HFF-Myc (cell line): ENCODE results near the gene MAGOH.
"Not testable (repeated sequence)": the region's sequence is repeated elsewhere in the genome, so short reads cannot be mapped to it uniquely, and the experiment has no call there.

Experiments
- DNase-seq: peaks from one replicate; pipeline ENCODE4 v3.0.0-alpha.2; 2011; ENCODE audit warnings: low read depth; ENCODE audit errors: extremely low read depth
- H3K4me3 ChIP-seq: replicated peaks from 2 replicates; pipeline ENCODE4 v1.5.1; 2011; ENCODE audit warnings: low read depth, mild to moderate bottlenecking, control low read depth, low read length
- CTCF ChIP-seq: IDR thresholded peaks from 2 replicates; pipeline ENCODE4 v1.5.1; 2012; ENCODE audit warnings: mild to moderate bottlenecking, low read depth, low read length, control low read depth; ENCODE audit errors: missing control alignments

MAGOH gene

GRCh38 chr1:53238197-53239155, at the start of gene MAGOH:
TSS of gene MAGOH (minus strand) at chr1:53238518. CDS start at chr1:53238448, 70 bp downstream.
- no peak for TF ChIP-seq CTCF
- peak within 1 kb of the TSS; percentile 79 for H3K4me3 ChIP-seq
- DNase-seq: peak; percentile 66

- H3K4me3 ChIP-seq: no peak overlapping the region
- DNase-seq: no peak
- TF ChIP-seq CTCF: no peak
These were observed 48.6 kb upstream of the MAGOH start for GRCh38 chr1:53286955-53287354.

GRCh38 chr1:53285969-53286760, 47.8 kb upstream of the MAGOH start:
- H3K4me3 ChIP-seq: no peak overlapping the region
- DNase-seq: no peak
- TF ChIP-seq CTCF: no peak

- DNase-seq: no peak
- no peak overlapping the region for H3K4me3 ChIP-seq
- TF ChIP-seq CTCF: no peak
These were observed 47.2 kb upstream of the MAGOH start for GRCh38 chr1:53285546-53285945.

- TF ChIP-seq CTCF: no peak
These were observed 46.1 kb upstream of the MAGOH start for GRCh38 chr1:53284224-53285020.

GRCh38 chr1:53283156-53283555, 44.8 kb upstream of the MAGOH start:
- not testable (repeated sequence) for H3K4me3 ChIP-seq, DNase-seq

More at GRCh38 chr1:53284224-53285020, 46.1 kb upstream of the MAGOH start:
- no peak for DNase-seq
- H3K4me3 ChIP-seq: no peak overlapping the region
